Measurements from ENCODE around the gene ATF6B.

Gene ATF6B

GRCh38 chr6:32074996-32075532, 53.0 kb downstream of the ATF6B start:
- TF ChIP-seq EGR1 (IDR thresholded peaks at IDR 0.05) (no peak), FOXM1 (IDR thresholded peaks at IDR 0.05; ENCODE audit: borderline replicate concordance, low read depth) (no peak), REST (IDR thresholded peaks at IDR 0.05; ENCODE audit: low read depth) (no peak), CEBPB (IDR thresholded peaks at IDR 0.05) (no peak), CREB1 (IDR thresholded peaks at IDR 0.05; ENCODE audit: low read depth) (no peak), EP300 (IDR thresholded peaks at IDR 0.05; ENCODE audit: borderline replicate concordance) (no peak), ZBTB7A (IDR thresholded peaks at IDR 0.05; ENCODE audit: low read depth) (no peak), MAX (IDR thresholded peaks at IDR 0.05) (no peak), TAF1 (IDR thresholded peaks at IDR 0.05; ENCODE audit: low read depth) (no peak), YY1 (IDR thresholded peaks at IDR 0.05; ENCODE audit: low read depth) (no peak), USF1 (IDR thresholded peaks at IDR 0.05) (no peak), NFIC (IDR thresholded peaks at IDR 0.05) (no peak), TEAD4 (IDR thresholded peaks at IDR 0.05) (no peak), TCF12 (IDR thresholded peaks at IDR 0.05; ENCODE audit: low read depth) (no peak), RAD21 (IDR thresholded peaks at IDR 0.05; ENCODE audit: low read depth) (no peak)

- TF ChIP-seq USF1 (IDR thresholded peaks at IDR 0.05) (no peak), ZBTB7A (IDR thresholded peaks at IDR 0.05; ENCODE audit: low read depth) (no peak), EGR1 (IDR thresholded peaks at IDR 0.05) (no peak), REST (IDR thresholded peaks at IDR 0.05; ENCODE audit: low read depth) (no peak), TAF1 (IDR thresholded peaks at IDR 0.05; ENCODE audit: low read depth) (no peak), TCF12 (IDR thresholded peaks at IDR 0.05; ENCODE audit: low read depth) (no peak), MAX (IDR thresholded peaks at IDR 0.05) (no peak), CREB1 (IDR thresholded peaks at IDR 0.05; ENCODE audit: low read depth) (no peak), EP300 (IDR thresholded peaks at IDR 0.05; ENCODE audit: borderline replicate concordance) (no peak), RAD21 (IDR thresholded peaks at IDR 0.05; ENCODE audit: low read depth) (no peak), TEAD4 (IDR thresholded peaks at IDR 0.05) (no peak), CEBPB (IDR thresholded peaks at IDR 0.05) (no peak)
Observed at GRCh38 chr6:32073613-32074012, 54.4 kb downstream of the ATF6B start.

GRCh38 chr6:32073101-32073500, 54.9 kb downstream of the ATF6B start:
- TF ChIP-seq REST (IDR thresholded peaks at IDR 0.05; ENCODE audit: low read depth) (no peak), EGR1 (IDR thresholded peaks at IDR 0.05) (no peak), NFIC (IDR thresholded peaks at IDR 0.05) (no peak), FOXM1 (IDR thresholded peaks at IDR 0.05; ENCODE audit: borderline replicate concordance, low read depth) (no peak), RAD21 (IDR thresholded peaks at IDR 0.05; ENCODE audit: low read depth) (no peak), CREB1 (IDR thresholded peaks at IDR 0.05; ENCODE audit: low read depth) (no peak), ZBTB7A (IDR thresholded peaks at IDR 0.05; ENCODE audit: low read depth) (no peak), EP300 (IDR thresholded peaks at IDR 0.05; ENCODE audit: borderline replicate concordance) (no peak), YY1 (IDR thresholded peaks at IDR 0.05; ENCODE audit: low read depth) (no peak), TEAD4 (IDR thresholded peaks at IDR 0.05) (no peak)

GRCh38 chr6:32070814-32071543, 57.1 kb downstream of the ATF6B start:
- TF ChIP-seq TAF1 (IDR thresholded peaks at IDR 0.05; ENCODE audit: low read depth) (no peak), RAD21 (IDR thresholded peaks at IDR 0.05; ENCODE audit: low read depth) (no peak), USF1 (IDR thresholded peaks at IDR 0.05) (no peak)
